Tibial artery (tissue), 4 donors: ENCODE measurements around the gene PERM1.

Experiments
- DNase-seq, 2 donors: peaks; one replicate each; pipeline ENCODE4 v3.0.0-alpha.2; 2019
- H3K27ac ChIP-seq, 2 donors: fragments of 200-600 bp; sonication (generic) in 1 of 2; 1 replicate in 1 of 2; 2 replicates in 1 of 2; pipeline ENCODE4 v1.5.1; 2018 to 2019; ENCODE audit warnings: mild to moderate bottlenecking in 1 of 2
- H3K27me3 ChIP-seq, 2 donors: fragments of 200-600 bp; sonication (generic) in 1 of 2; one replicate each; pipeline versions ENCODE4 v1.5.1 to v1.6.0; 2016 to 2019
- H3K36me3 ChIP-seq, 3 donors: fragments of 200-600 bp; sonication (generic) in 2 of 3; one replicate each; pipeline ENCODE4 v1.5.1; 2016 to 2019; ENCODE audit warnings: mild to moderate bottlenecking in 2 of 3
- H3K4me1 ChIP-seq, 4 donors: fragments of 200-600 bp; sonication (generic) in 2 of 4; 1 replicate in 3 of 4; 2 replicates in 1 of 4; pipeline ENCODE4 v1.5.1; 2016 to 2019
- H3K4me3 ChIP-seq, 2 donors: fragments of 200-600 bp; sonication (generic) in 1 of 2; 1 replicate in 1 of 2; 2 replicates in 1 of 2; pipeline ENCODE4 v1.5.1; 2018 to 2019; ENCODE audit warnings: mild to moderate bottlenecking in 2 of 2
- H3K9me3 ChIP-seq, 3 donors: fragments of 200-600 bp; sonication (generic) in 1 of 3; one replicate each; pipeline ENCODE4 v1.5.1; 2016 to 2019
- CTCF ChIP-seq, 2 experiments: fragments of 200-600 bp in 1 of 2; fragments of 450-650 bp in 1 of 2; IDR thresholded peaks; one replicate each; pipeline ENCODE4 v1.5.1; 2017 to 2019; ENCODE audit warnings: antibody characterized with exemption in 2 of 2, mild to moderate bottlenecking in 1 of 2, moderate library complexity in 1 of 2
- intact Hi-C: fragments of 100-400 bp; cut with DNase I; formaldehyde crosslinking; loops from one replicate; pipeline ENCODE4 v1.15.0; 2023; ENCODE audit warnings: low total_unique reads

PERM1 gene

GRCh38 chr1:975896-976683 is 5.8 kb downstream of the PERM1 start:
- Histone ChIP-seq H3K36me3 (no peaks in the 10 kb centered on the region), H3K27me3 (peaks cover 0 to 52% of the 10 kb centered on the region in 2 donors), H3K27ac (peak overlapping the region in 1 of 2 donors; percentile 46), H3K9me3 (no peaks in the 10 kb centered on the region), H3K4me1 (peaks cover 0 to 14% (median 12%) of the 10 kb centered on the region in 4 donors), H3K4me3 (peak overlapping the region; percentile 37 to 40)
- DNase-seq = peak; percentile 58 to 83
- TF ChIP-seq CTCF (IDR thresholded peaks at IDR 0.05) = peak; percentile 71 to 78
- intact Hi-C loops = no loop called here

GRCh38 chr1:975365-975764 is 6.5 kb downstream of the PERM1 start:
- Histone ChIP-seq H3K27ac (no peak overlapping the region), H3K27me3 (peaks cover 0 to 59% of the 10 kb centered on the region in 2 donors), H3K36me3 (no peaks in the 10 kb centered on the region), H3K4me3 (no peak overlapping the region), H3K4me1 (peaks cover 0 to 14% (median 7%) of the 10 kb centered on the region in 4 donors), H3K9me3 (no peaks in the 10 kb centered on the region)
- DNase-seq = no peak
- TF ChIP-seq CTCF (IDR thresholded peaks at IDR 0.05) = no peak
- intact Hi-C loops = no loop called here

GRCh38 chr1:974687-975328 is 7.1 kb downstream of the PERM1 start:
- Histone ChIP-seq H3K4me3 (no peak overlapping the region), H3K9me3 (no peaks in the 10 kb centered on the region), H3K27ac (no peak overlapping the region), H3K27me3 (peaks cover 0 to 64% of the 10 kb centered on the region in 2 donors), H3K4me1 (peaks cover 0 to 14% (median 7%) of the 10 kb centered on the region in 4 donors), H3K36me3 (no peaks in the 10 kb centered on the region)
- DNase-seq = no peak
- no peak for TF ChIP-seq CTCF (IDR thresholded peaks at IDR 0.05)
- intact Hi-C loops = no loop called here

- no peak for DNase-seq
- H3K36me3 ChIP-seq = no peaks in the 10 kb centered on the region
- no peaks in the 10 kb centered on the region for H3K9me3 ChIP-seq
- no peak overlapping the region for H3K27ac ChIP-seq
- no peak for TF ChIP-seq CTCF (IDR thresholded peaks at IDR 0.05)
- H3K4me3 ChIP-seq = no peak overlapping the region
- H3K4me1 ChIP-seq = peaks cover 0 to 14% (median 7%) of the 10 kb centered on the region in 4 donors
- intact Hi-C loops = no loop called here
- peaks cover 0 to 69% of the 10 kb centered on the region in 2 donors for H3K27me3 ChIP-seq
Measured at GRCh38 chr1:974293-974640, 7.6 kb downstream of the PERM1 start.

GRCh38 chr1:973459-974292 is 8.2 kb downstream of the PERM1 start:
- no peak for DNase-seq
- no peak for TF ChIP-seq CTCF (IDR thresholded peaks at IDR 0.05)
- H3K9me3 ChIP-seq = no peaks in the 10 kb centered on the region
- intact Hi-C loops = no loop called here
- H3K36me3 ChIP-seq = no peaks in the 10 kb centered on the region
- no peak overlapping the region for H3K27ac ChIP-seq
- H3K4me3 ChIP-seq = no peak overlapping the region
- peaks cover 0 to 14% (median 7%) of the 10 kb centered on the region in 4 donors for H3K4me1 ChIP-seq
- H3K27me3 ChIP-seq = peaks cover 0 to 72% of the 10 kb centered on the region in 2 donors
